WERI-Rb-1 (cell line): ENCODE data around the gene SUN5.
"Not testable (repeated sequence)": the region's sequence is repeated elsewhere in the genome, so short reads cannot be mapped to it uniquely, and the experiment has no call there.

Source experiments
- DNase-seq: peaks from one replicate; pipeline ENCODE4 v3.0.0-alpha.2; 2020
- H3K27ac ChIP-seq: fragments of 250-450 bp; sonication (Bioruptor Pico); 2 replicates; pipeline ENCODE4 v1.5.1; 2020; ENCODE audit warnings: mild to moderate bottlenecking, moderate library complexity
- H3K27me3 ChIP-seq: fragments of 250-450 bp; sonication (Bioruptor Pico); 2 replicates; pipeline ENCODE4 v1.5.1; 2021; ENCODE audit warnings: mild to moderate bottlenecking, low read depth, moderate library complexity; ENCODE audit not compliant: insufficient read depth, severe bottlenecking
- H3K36me3 ChIP-seq: fragments of 250-450 bp; sonication (Bioruptor Pico); 2 replicates; pipeline ENCODE4 v1.5.1; 2020; ENCODE audit warnings: mild to moderate bottlenecking, moderate library complexity
- H3K4me3 ChIP-seq: 2 replicates; pipeline ENCODE4 v1.5.1; 2011; ENCODE audit warnings: low read depth, mild to moderate bottlenecking, control low read depth, low read length
- H3K9me3 ChIP-seq: fragments of 250-450 bp; sonication (Bioruptor Pico); 2 replicates; pipeline ENCODE4 v1.5.1; 2021; ENCODE audit warnings: mild to moderate bottlenecking, moderate library complexity; ENCODE audit not compliant: severe bottlenecking
- TF ChIP-seq, protein P1 (sequence below): IDR thresholded peaks from 2 replicates; pipeline ENCODE4 v1.5.1; 2011; ENCODE audit warnings: low read depth, mild to moderate bottlenecking, control low read depth, inconsistent platforms, low read length

SUN5 gene, protein sequence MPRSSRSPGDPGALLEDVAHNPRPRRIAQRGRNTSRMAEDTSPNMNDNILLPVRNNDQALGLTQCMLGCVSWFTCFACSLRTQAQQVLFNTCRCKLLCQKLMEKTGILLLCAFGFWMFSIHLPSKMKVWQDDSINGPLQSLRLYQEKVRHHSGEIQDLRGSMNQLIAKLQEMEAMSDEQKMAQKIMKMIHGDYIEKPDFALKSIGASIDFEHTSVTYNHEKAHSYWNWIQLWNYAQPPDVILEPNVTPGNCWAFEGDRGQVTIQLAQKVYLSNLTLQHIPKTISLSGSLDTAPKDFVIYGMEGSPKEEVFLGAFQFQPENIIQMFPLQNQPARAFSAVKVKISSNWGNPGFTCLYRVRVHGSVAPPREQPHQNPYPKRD

DNA sequence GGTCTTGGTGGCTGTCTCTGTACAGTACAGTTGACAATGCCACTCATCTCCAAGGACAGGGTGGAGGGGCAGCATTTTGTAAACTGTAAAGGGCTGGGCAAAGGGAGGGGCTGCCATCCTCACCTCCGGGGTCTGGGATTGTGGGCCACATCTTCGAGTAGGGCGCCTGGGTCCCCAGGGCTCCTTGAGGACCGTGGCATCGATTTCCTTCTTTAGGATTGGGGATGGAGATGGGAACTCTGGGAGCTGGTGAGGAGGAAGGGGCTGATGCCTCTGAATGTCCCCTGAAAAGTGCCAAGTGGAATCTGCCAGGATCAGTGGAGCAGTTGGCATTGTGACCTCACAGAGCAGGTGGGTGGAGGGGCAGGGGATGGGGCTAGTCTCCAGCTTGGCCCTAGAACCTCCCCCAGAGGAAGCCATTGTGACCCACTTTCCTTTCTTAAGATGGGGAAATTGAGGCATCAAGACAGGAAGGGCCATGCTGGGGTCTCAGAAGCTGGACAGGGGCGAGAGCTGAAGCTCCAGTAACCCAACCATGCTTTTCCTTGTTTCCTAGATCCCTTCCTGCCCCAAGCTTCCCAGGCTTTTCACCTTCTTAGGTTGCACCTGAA, at the start of gene SUN5:
Gene SUN5, minus strand, starts transcription at position 293 of the 611 bp plus-strand sequence. Its CDS starts 93 bp downstream, at position 200.
- DNase-seq, result no peak
- Histone ChIP-seq H3K9me3 (peaks cover 5% of the 10 kb centered on the region), H3K27me3 (no peaks in the 10 kb centered on the region), H3K4me3 (no peak within 1 kb of the TSS), H3K27ac (no peak within 1 kb of the TSS), H3K36me3 (no peaks in the 10 kb centered on the region)
- TF ChIP-seq, protein P1, sequence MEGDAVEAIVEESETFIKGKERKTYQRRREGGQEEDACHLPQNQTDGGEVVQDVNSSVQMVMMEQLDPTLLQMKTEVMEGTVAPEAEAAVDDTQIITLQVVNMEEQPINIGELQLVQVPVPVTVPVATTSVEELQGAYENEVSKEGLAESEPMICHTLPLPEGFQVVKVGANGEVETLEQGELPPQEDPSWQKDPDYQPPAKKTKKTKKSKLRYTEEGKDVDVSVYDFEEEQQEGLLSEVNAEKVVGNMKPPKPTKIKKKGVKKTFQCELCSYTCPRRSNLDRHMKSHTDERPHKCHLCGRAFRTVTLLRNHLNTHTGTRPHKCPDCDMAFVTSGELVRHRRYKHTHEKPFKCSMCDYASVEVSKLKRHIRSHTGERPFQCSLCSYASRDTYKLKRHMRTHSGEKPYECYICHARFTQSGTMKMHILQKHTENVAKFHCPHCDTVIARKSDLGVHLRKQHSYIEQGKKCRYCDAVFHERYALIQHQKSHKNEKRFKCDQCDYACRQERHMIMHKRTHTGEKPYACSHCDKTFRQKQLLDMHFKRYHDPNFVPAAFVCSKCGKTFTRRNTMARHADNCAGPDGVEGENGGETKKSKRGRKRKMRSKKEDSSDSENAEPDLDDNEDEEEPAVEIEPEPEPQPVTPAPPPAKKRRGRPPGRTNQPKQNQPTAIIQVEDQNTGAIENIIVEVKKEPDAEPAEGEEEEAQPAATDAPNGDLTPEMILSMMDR, result no peak

DNA sequence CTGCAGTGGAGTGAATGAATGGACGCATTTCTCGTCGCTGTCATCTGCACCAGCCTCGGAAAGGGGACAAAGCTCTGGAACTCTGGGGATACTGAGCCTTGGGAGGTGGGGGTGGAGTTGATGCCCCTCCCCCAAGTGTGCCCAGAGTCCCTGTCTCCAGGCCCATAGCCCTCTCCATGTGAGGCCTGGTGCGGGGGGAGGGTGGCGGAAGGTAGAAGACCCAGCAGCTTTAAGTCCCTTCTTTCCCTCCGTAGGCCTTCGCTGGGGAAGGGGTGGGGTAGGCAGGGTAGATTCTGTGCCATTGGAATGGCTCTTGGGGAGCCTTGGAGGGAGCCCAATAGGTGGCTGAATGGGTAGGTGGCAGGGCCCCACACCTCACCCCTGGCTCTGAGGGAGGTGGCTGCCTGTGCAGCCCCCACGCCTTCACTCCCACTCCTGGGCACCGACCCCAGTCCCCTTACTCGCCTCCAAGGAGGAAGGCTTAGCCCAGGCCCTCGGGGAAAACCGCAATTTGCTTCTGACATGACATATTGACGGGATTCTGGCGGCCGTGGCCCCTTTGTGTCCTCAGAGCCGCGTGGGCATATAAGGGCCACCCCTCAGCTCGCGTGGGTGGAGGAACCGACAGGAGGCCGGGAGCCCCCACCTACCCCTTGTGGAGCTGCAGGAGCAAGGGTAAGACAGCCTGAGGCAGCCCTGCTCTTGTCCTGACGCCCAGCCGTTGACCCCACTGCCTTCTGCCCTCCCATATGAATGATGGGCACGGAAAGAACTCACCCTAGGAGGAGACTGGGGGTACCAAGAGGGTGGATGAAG, 49.3 kb upstream of the SUN5 start, which contains the start of gene BPIFB3:
Gene BPIFB3, plus strand, starts transcription at position 613 of the 816 bp plus-strand sequence. CDS start 1,533 bp downstream, outside the sequence.
- Histone ChIP-seq H3K27me3 (no peaks in the 10 kb centered on the region), H3K27ac (no peak within 1 kb of the TSS), H3K36me3 (no peaks in the 10 kb centered on the region), H3K9me3 (no peaks in the 10 kb centered on the region), H3K4me3 (no peak within 1 kb of the TSS)
- DNase-seq, result no peak
- TF ChIP-seq, protein P1, result no peak

DNA sequence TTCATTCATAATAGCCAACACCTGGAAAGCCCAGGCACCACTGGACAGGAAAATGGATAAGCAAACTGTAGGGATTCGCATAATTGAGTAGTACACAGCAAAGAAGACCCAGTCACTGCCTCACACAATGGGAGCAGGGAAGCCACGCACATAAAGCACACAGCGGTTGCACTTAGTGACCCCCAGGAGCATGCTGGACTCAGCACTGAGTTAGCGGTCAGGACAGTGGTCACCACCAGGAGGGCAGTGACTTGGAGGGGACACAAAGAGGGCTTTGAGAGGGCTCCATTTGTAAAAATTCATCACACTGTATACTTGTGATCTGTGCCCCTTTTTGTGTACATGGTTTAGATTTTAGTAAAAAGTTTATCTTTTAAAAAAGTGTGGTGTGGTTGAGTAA, 47.1 kb upstream of the SUN5 start:
- H3K4me3 ChIP-seq, result no peak overlapping the region
- H3K9me3 ChIP-seq, result no peaks in the 10 kb centered on the region
- H3K27me3 ChIP-seq, result no peaks in the 10 kb centered on the region
- TF ChIP-seq, protein P1, result no peak
- no peak overlapping the region for H3K27ac ChIP-seq
- H3K36me3 ChIP-seq, result no peaks in the 10 kb centered on the region
- DNase-seq, result no peak

DNA sequence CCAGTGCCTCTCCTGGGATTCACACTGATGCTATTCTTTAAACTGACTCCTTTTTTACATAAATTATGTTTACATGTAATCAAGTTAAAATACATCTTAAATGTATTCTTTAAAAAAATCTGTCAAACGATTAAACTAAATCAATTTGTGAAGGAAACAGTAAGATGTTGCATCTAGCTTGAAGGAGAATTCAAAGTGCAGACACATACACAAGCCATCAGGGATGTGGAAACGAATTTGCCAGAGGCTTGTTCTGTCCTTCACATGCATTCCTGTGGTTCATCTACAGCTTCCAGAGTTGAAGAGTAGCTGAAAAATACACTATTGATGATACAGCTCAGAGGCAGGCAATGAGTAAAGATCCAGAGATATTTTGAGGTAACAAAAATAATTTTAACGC, 42.2 kb upstream of the SUN5 start:
- no peak overlapping the region for H3K4me3 ChIP-seq
- no peak for DNase-seq

DNA sequence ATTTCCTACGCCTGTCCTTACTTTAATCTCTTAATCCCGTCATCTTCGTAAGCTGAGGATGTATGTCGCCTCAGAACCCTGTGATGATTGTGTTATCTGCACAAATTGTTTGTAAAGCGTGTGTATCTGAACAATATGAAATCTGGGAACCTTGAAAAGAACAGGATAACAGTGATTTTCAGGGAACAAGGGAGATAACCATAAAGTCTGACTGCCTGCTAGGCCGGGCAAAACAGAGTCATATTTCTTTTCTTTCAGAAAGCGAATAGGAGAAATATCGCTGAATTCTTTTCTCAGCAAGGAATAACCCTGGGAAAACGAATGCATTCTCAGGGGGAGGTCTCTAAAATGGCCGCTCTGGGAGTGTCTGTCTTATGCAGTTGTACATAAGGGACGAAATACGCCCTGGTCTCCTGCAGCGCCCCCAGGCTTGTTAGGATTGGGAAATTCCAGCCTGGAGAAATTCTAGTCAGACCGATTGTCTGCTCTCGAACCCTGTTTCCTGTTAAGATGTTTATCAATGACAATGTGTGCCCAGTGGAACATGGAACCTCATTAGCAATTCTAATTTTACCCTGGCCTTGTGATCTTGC, 41.0 kb upstream of the SUN5 start:
- H3K36me3 ChIP-seq, H3K4me3 ChIP-seq, DNase-seq, H3K27ac ChIP-seq, H3K27me3 ChIP-seq: not testable (repeated sequence)
- peaks cover 11% of the 10 kb centered on the region for H3K9me3 ChIP-seq

More for the DNA sequence above, 42.2 kb upstream of the SUN5 start:
- Histone ChIP-seq H3K36me3 (no peaks in the 10 kb centered on the region), H3K27ac (no peak overlapping the region), H3K27me3 (no peaks in the 10 kb centered on the region), H3K9me3 (peaks cover 11% of the 10 kb centered on the region)
- TF ChIP-seq, protein P1, result no peak
